Ovary (tissue), 9 donors: Measurements from ENCODE around the gene MAST2. TPM values are rescaled to one million over a fixed set of nuclear protein-coding genes. Genes with fewer than 3 reads are reported as not detected.
"Not testable (repeated sequence)": the region's sequence is repeated elsewhere in the genome, so short reads cannot be mapped to it uniquely, and the experiment has no call there.

ENCODE experiments used
- DNase-seq, 5 donors: peaks; one replicate each; pipeline ENCODE4 v3.0.0-alpha.2; 2019 to 2020
- H3K27ac ChIP-seq, 2 donors: fragments of 200-600 bp; one replicate each; pipeline versions ENCODE4 v1.5.1 to v1.8.0; 2019 to 2022
- H3K27me3 ChIP-seq: fragments of 200-600 bp; one replicate; pipeline ENCODE4 v1.8.0; 2022
- H3K36me3 ChIP-seq: fragments of 200-600 bp; sonication (generic); one replicate; pipeline ENCODE4 v1.5.1; 2019
- H3K4me1 ChIP-seq: one replicate; pipeline ENCODE4 v1.8.1; 2013; ENCODE audit warnings: mild to moderate bottlenecking, moderate library complexity; ENCODE audit not compliant: insufficient read depth
- H3K4me3 ChIP-seq: fragments of 200-600 bp; sonication (generic); one replicate; pipeline ENCODE4 v1.5.1; 2017
- H3K9me3 ChIP-seq, 2 donors: fragments of 200-600 bp in 1 of 2; sonication (generic) in 1 of 2; one replicate each; pipeline versions ENCODE4 v1.5.1 to v1.8.1; 2013 to 2019; ENCODE audit warnings: mild to moderate bottlenecking in 1 of 2, moderate library complexity in 1 of 2
- CTCF ChIP-seq, 3 donors: fragments of 450-650 bp in 2 of 3; fragments of 200-600 bp in 1 of 3; IDR thresholded peaks; one replicate each; pipeline versions ENCODE4 v1.5.1 to v1.8.0; 2016 to 2022; ENCODE audit warnings: antibody characterized with exemption in 3 of 3, mild to moderate bottlenecking in 1 of 3
- EP300 ChIP-seq: sonication (generic); formaldehyde crosslinking; IDR thresholded peaks from one replicate; pipeline ENCODE4 v1.6.1; 2017; ENCODE audit warnings: antibody characterized with exemption
- POLR2A ChIP-seq: fragments of 450-650 bp; IDR thresholded peaks from one replicate; pipeline ENCODE4 v1.6.1; 2017; ENCODE audit warnings: antibody characterized with exemption, mild to moderate bottlenecking, moderate library complexity
- WGBS, 3 donors: extraction: QIAGEN DNeasy Blood & Tissue Kit in 1 of 3; methylation state at CpG; one replicate each; pipeline versions ENCODE4 v1.1.5 to v1.1.7; 2013 to 2017; 5-methylcytosine and 5-hydroxymethylcytosine counted together
- intact Hi-C, 4 donors: fragments of 100-400 bp; cut with DNase I; formaldehyde crosslinking; loops; one replicate each; pipeline versions ENCODE4 v1.11.0 to v1.15.1; 2022 to 2023
- polyA plus RNA-seq, 2 donors: library from polyadenylated mRNA; stranded (reverse); fragments of 200-250 nt in 1 of 2; fragments of 350-450 nt in 1 of 2; fragmentation: Illumina TruSeq in 1 of 2; extraction: RNeasy Lipid Tissue Mini Kit (QIAGEN cat#74804) in 1 of 2; gene quantifications; one replicate each; pipeline ENCODE4 v1.2.3, GENCODE V29; 2013 to 2014
- total RNA-seq, 7 donors: library from RNA; depleted of rRNA in 2 of 7; stranded (reverse); fragments of >200 nt in 2 of 7; fragmentation: NEBNext Ultra II Directional in 3 of 7; extraction: Animal tissue kit (Norgen Biotek cat#: 25700) in 3 of 7; gene quantifications; one replicate each; pipeline versions ENCODE4 v1.1.0 to v1.2.4, GENCODE V29; 2016 to 2023
- donor health status: DM: no; HTN: no; CAD: no; lungs with moderate emphysema.
- donor health status: DM: no; HTN: no; CAD: no.
- donor health status: Bipolar disorder and iron deficiency.
- donor health status: DM: yes; HTN: yes; CAD: no.
- donor health status: DM: no; HTN: no; CAD: no.
- donor health status: DM: yes; HTN: yes; CAD: no.

The MAST2 gene
- total and polyA plus RNA-seq, 9 donors: 22.6 to 50.4 (median 31.7) TPM

DNA sequence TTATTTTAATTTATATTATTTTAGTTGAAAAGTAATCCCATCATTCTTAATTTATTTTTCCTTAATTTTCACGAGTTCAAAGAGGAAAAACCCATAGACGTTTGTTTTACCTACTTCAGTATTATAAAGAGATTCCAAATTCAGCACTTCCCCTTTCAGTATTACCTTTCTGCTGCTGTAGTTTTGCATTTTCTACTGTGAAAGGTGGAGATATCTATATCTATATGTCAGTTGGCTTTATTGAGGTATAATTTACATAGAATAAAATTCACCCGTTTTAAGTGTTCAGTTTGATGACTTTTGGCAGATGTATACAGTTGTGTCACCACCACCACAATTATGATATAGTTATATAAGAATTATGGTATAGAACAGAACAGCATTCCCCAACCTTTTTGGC, 33.0 kb downstream of the MAST2 start:
- DNase-seq: no peak
- Histone ChIP-seq H3K4me1 (no peaks in the 10 kb centered on the region), H3K36me3 (no peaks in the 10 kb centered on the region), H3K27me3 (no peaks in the 10 kb centered on the region), H3K9me3 (no peaks in the 10 kb centered on the region), H3K27ac (no peak overlapping the region), H3K4me3 (no peak overlapping the region)
- TF ChIP-seq POLR2A (no peak), CTCF (IDR thresholded peaks at IDR 0.05) (no peak), EP300 (no peak)
- intact Hi-C loops: no loop called here
- WGBS, 3 donors: 86 to 90% (median 90%) methylated on average over 3 of the region's 3 CpGs

DNA sequence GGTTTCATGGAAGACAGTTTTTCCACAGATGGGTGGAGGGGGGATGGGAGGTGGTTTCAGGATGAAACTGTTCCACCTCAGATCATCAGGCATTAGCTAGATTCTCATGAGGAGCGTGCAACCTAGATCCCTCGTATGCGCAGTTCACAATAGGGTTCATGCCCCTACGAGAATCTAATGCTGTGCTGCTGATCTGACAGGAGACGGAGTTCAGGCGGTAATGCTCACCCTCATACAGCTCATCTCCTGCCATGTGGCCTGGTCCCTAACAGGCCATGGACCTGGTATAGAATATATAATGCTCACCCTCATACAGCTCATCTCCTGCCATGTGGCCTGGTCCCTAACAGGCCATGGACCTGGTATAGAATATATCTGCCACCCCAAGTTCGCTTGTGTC, 33.4 kb downstream of the MAST2 start:
- 94 to 96% (median 96%) methylated on average over 7 of the region's 7 CpGs for WGBS, 3 donors

GRCh38 chr1:45838322-45838721, 34.9 kb downstream of the MAST2 start:
- H3K27me3 ChIP-seq, H3K4me3 ChIP-seq: not testable (repeated sequence)

More for the DNA sequence above, 33.4 kb downstream of the MAST2 start:
- DNase-seq, H3K4me3 ChIP-seq, intact Hi-C loops, H3K9me3 ChIP-seq, H3K27ac ChIP-seq, H3K36me3 ChIP-seq, H3K4me1 ChIP-seq, H3K27me3 ChIP-seq: not testable (repeated sequence)

DNA sequence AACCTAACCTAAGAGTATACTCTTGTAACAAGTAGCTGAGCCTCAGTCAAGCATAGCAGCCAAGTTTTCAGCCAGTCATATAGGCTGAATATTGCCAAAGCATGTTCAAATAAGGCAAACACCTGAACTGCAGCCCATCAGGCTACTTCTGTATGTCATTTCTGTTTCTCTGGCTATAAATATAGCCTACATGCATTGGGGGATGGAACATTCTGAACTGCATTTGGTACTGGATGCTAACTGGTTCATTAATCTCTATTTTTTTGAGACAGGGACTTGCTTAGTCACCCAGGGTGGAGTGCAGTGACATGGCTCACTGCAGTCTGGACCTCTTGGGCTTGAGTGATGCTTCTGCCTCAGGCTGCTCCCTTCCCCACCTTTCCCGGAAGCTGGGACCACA, 37.3 kb downstream of the MAST2 start:
- TF ChIP-seq CTCF (IDR thresholded peaks at IDR 0.05) (no peak), POLR2A (no peak), EP300 (no peak)
- WGBS, 3 donors: 84 to 97% (median 88%) methylated on average over 1 of the region's 1 CpG

More at GRCh38 chr1:45838322-45838721, 34.9 kb downstream of the MAST2 start:
- H3K4me1 ChIP-seq, intact Hi-C loops, H3K36me3 ChIP-seq, DNase-seq, H3K27ac ChIP-seq, H3K9me3 ChIP-seq: not testable (repeated sequence)
- 93 to 97% (median 95%) methylated on average over 4 of the region's 4 CpGs for WGBS, 3 donors

GRCh38 chr1:45842786-45843185, 39.4 kb downstream of the MAST2 start:
- Histone ChIP-seq H3K27me3 (no peaks in the 10 kb centered on the region), H3K27ac (no peak overlapping the region), H3K4me3 (no peak overlapping the region), H3K4me1 (no peaks in the 10 kb centered on the region), H3K9me3 (no peaks in the 10 kb centered on the region), H3K36me3 (no peaks in the 10 kb centered on the region)
- intact Hi-C loops: no loop called here
- no peak for DNase-seq
- TF ChIP-seq POLR2A (no peak), EP300 (no peak), CTCF (IDR thresholded peaks at IDR 0.05) (no peak)
- 96 to 100% (median 98%) methylated on average over 1 of the region's 1 CpG for WGBS, 3 donors

More for the DNA sequence above, 37.3 kb downstream of the MAST2 start:
- no peaks in the 10 kb centered on the region for H3K9me3 ChIP-seq
- H3K4me1 ChIP-seq: no peaks in the 10 kb centered on the region
- no peak overlapping the region for H3K27ac ChIP-seq
- intact Hi-C loops: no loop called here
- H3K27me3 ChIP-seq: no peaks in the 10 kb centered on the region
- H3K4me3 ChIP-seq: no peak overlapping the region
- DNase-seq: no peak
- H3K36me3 ChIP-seq: no peaks in the 10 kb centered on the region

- no peaks in the 10 kb centered on the region for H3K36me3 ChIP-seq
- no peak for DNase-seq
- intact Hi-C loops: no loop called here
- H3K4me3 ChIP-seq: no peak overlapping the region
- TF ChIP-seq CTCF (IDR thresholded peaks at IDR 0.05) (no peak), POLR2A (no peak), EP300 (no peak)
- no peaks in the 10 kb centered on the region for H3K27me3 ChIP-seq
- peak overlapping the region in 1 of 2 donors; percentile 26 for H3K27ac ChIP-seq
- H3K4me1 ChIP-seq: no peaks in the 10 kb centered on the region
- no peaks in the 10 kb centered on the region for H3K9me3 ChIP-seq
Measured at GRCh38 chr1:45843474-45843905, 40.1 kb downstream of the MAST2 start.

DNA sequence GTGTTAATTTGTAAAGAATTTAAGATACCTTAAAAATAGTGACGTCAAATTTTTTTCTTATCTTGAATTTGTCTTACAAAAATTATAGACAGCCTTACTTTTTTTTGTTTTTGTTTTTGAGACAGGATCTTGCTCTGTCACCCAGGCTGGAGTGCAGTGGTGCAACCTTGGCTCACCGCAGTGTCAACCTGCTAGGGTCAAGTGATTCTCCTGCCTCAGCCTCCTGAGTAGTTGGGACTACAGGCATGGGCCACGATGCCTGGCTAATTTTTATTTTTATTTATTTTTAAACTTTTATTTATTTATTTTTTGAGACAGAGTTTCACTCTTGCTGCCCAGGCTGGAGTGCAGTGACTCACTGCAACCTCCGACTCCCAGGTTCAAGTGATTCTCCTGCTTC, 40.6 kb downstream of the MAST2 start:
- H3K27me3 ChIP-seq, intact Hi-C loops, DNase-seq, H3K4me1 ChIP-seq, H3K9me3 ChIP-seq, H3K36me3 ChIP-seq, H3K4me3 ChIP-seq: not testable (repeated sequence)
- H3K27ac ChIP-seq: peak overlapping the region in 1 of 2 donors; percentile 26
- WGBS, 3 donors: 52 to 63% (median 58%) methylated on average over 4 of the region's 4 CpGs
